GM12892 (cell line): Measurements from ENCODE around the gene CD209.
A peak's percentile ranks its signal among the peaks of the same experiment; 100 is the strongest.

Experiments
- DNase-seq: peaks from one replicate; pipeline ENCODE4 v3.0.0; 2011; ENCODE audit not compliant: insufficient read length
- FAIRE-seq: peaks from 2 replicates; lab custom pipeline; 2011; peaks lifted over from hg19 to GRCh38; lab: Jason Lieb, UNC
- POLR2A ChIP-seq: IDR thresholded peaks from 2 replicates; pipeline ENCODE4 v1.6.1; 2011; ENCODE audit warnings: low read depth, low read length, control low read depth
- POLR2AphosphoS5 ChIP-seq: IDR thresholded peaks from 2 replicates; pipeline ENCODE4 v1.6.1; 2011; ENCODE audit warnings: low read depth, low read length, control low read depth
- TAF1 ChIP-seq: IDR thresholded peaks from 2 replicates; pipeline ENCODE4 v1.6.1; 2011; ENCODE audit warnings: low read depth, mild to moderate bottlenecking, control low read depth, low read length, borderline replicate concordance

Gene CD209

GRCh38 chr19:7698583-7698982 lies 48.8 kb downstream of the CD209 start:
- peak; percentile 24; the same call in 1 of the 2 replicates for TF ChIP-seq POLR2A
- TF ChIP-seq POLR2AphosphoS5 = no peak
- peak; percentile 33 for FAIRE-seq
- DNase-seq = no peak

- FAIRE-seq = peak; percentile 85
- DNase-seq = no peak
Measured at GRCh38 chr19:7697721-7698287, 49.5 kb downstream of the CD209 start.

GRCh38 chr19:7694499-7694898 lies 52.8 kb downstream of the CD209 start:
- DNase-seq (no peak), FAIRE-seq (no peak)
- TF ChIP-seq TAF1 = no peak
- 0 out of 2 replicates have a peak, but pooled peaks have one; percentile 3 for TF ChIP-seq POLR2A

More at GRCh38 chr19:7697721-7698287, 49.5 kb downstream of the CD209 start:
- no peak for TF ChIP-seq POLR2AphosphoS5
- no peak for TF ChIP-seq TAF1
- no peak for TF ChIP-seq POLR2A

- DNase-seq (no peak), FAIRE-seq (peak; percentile 42)
- TF ChIP-seq POLR2A (no peak), POLR2AphosphoS5 (no peak), TAF1 (no peak)
Measured at GRCh38 chr19:7692417-7693088, 54.8 kb downstream of the CD209 start.

- DNase-seq = no peak
- TF ChIP-seq TAF1 (no peak), POLR2AphosphoS5 (no peak), POLR2A (no peak)
- FAIRE-seq = peak; percentile 65
Measured at GRCh38 chr19:7691497-7691896, 55.8 kb downstream of the CD209 start.

- no peak for DNase-seq
- FAIRE-seq = no peak
- TF ChIP-seq POLR2A (no peak), TAF1 (no peak), POLR2AphosphoS5 (no peak)
Measured at GRCh38 chr19:7690779-7691258, 56.5 kb downstream of the CD209 start.
